ENCODE results near the gene NEURL1. TPM values are rescaled to one million over a fixed set of nuclear protein-coding genes. Genes with fewer than 3 reads are reported as not detected.
A peak's percentile ranks its signal among the peaks of the same experiment; 100 is the strongest.

NEURL1 gene
- total RNA-seq, 2 donors from 2014 or later: 0.37 to 0.38 TPM

GRCh38 chr10:103492655-103493261, 747 bp upstream of the NEURL1 start:
- Histone ChIP-seq H3K4me1 (ENCODE audit: control insufficient read depth, insufficient read depth, low read length) (no peaks in the 10 kb centered on the region), H3K27me3 (ENCODE audit: control insufficient read depth, insufficient read depth, low read length, poor library complexity, severe bottlenecking) (peaks cover 55% of the 10 kb centered on the region), H3K9ac (ENCODE audit: extremely low read depth, low read length, poor library complexity, severe bottlenecking) (no peak overlapping the region), H3K9me3 (ENCODE audit: control insufficient read depth, low read length) (no peaks in the 10 kb centered on the region), H3K27ac (ENCODE audit: low read depth, low read length) (no peak overlapping the region), H3K4me3 (ENCODE audit: low read length) (no peak overlapping the region), H3K36me3 (ENCODE audit: control insufficient read depth, insufficient read depth, low read length) (no peaks in the 10 kb centered on the region)
- no peak for DNase-seq
- Mint-ChIP-seq H3K36me3 (ENCODE audit: low read depth) (no peaks in the 10 kb centered on the region), H3K27me3 (ENCODE audit: insufficient read depth) (peaks cover 71% of the 10 kb centered on the region), H3K4me1 (peaks cover 9% of the 10 kb centered on the region), H3K27ac (no peak overlapping the region), H3K9me3 (no peaks in the 10 kb centered on the region), H3K4me3 (peak overlapping the region; percentile 62)
- TF ChIP-seq CTCF (conservative IDR thresholded peaks at IDR 0.05): no peak
- WGBS, 2 experiments (ENCODE audit: insufficient coverage in 1 of 2, insufficient read length in 1 of 2): 72 to 88% methylated on average over 4 to 5 of the region's 5 CpGs

- Histone ChIP-seq H3K9ac (ENCODE audit: extremely low read depth, low read length, poor library complexity, severe bottlenecking) (peak overlapping the region; percentile 6), H3K4me1 (ENCODE audit: control insufficient read depth, insufficient read depth, low read length) (no peaks in the 10 kb centered on the region)
- H3K9me3 Mint-ChIP-seq: no peaks in the 10 kb centered on the region
Observed at GRCh38 chr10:103493916-103494877, 692 bp downstream of the NEURL1 start.

GRCh38 chr10:103495321-103495720, 1.8 kb downstream of the NEURL1 start:
- peaks cover 13% of the 10 kb centered on the region for H3K4me1 Mint-ChIP-seq
- H3K9me3 Mint-ChIP-seq: no peaks in the 10 kb centered on the region
- no peak for DNase-seq
- H3K27ac ChIP-seq (ENCODE audit: low read depth, low read length): no peak overlapping the region
- no peak overlapping the region for H3K4me3 ChIP-seq (ENCODE audit: low read length)
- no peaks in the 10 kb centered on the region for H3K9me3 ChIP-seq (ENCODE audit: control insufficient read depth, low read length)
- H3K9ac ChIP-seq (ENCODE audit: extremely low read depth, low read length, poor library complexity, severe bottlenecking): no peak overlapping the region
- TF ChIP-seq CTCF (conservative IDR thresholded peaks at IDR 0.05): no peak
- H3K4me1 ChIP-seq (ENCODE audit: control insufficient read depth, insufficient read depth, low read length): no peaks in the 10 kb centered on the region
- H3K36me3 Mint-ChIP-seq (ENCODE audit: low read depth): no peaks in the 10 kb centered on the region
- peaks cover 76% of the 10 kb centered on the region for H3K27me3 Mint-ChIP-seq (ENCODE audit: insufficient read depth)
- H3K27me3 ChIP-seq (ENCODE audit: control insufficient read depth, insufficient read depth, low read length, poor library complexity, severe bottlenecking): peaks cover 57% of the 10 kb centered on the region
- 89 to 97% methylated on average over 3 of the region's 3 CpGs for WGBS, 2 experiments (ENCODE audit: insufficient coverage in 1 of 2, insufficient read length in 1 of 2)
- no peak overlapping the region for H3K4me3 Mint-ChIP-seq
- H3K27ac Mint-ChIP-seq: no peak overlapping the region
- no peaks in the 10 kb centered on the region for H3K36me3 ChIP-seq (ENCODE audit: control insufficient read depth, insufficient read depth, low read length)

More at GRCh38 chr10:103493916-103494877, 692 bp downstream of the NEURL1 start:
- Histone ChIP-seq H3K9me3 (ENCODE audit: control insufficient read depth, low read length) (no peaks in the 10 kb centered on the region), H3K36me3 (ENCODE audit: control insufficient read depth, insufficient read depth, low read length) (no peaks in the 10 kb centered on the region), H3K4me3 (ENCODE audit: low read length) (peak overlapping the region; percentile 73), H3K27me3 (ENCODE audit: control insufficient read depth, insufficient read depth, low read length, poor library complexity, severe bottlenecking) (peaks cover 57% of the 10 kb centered on the region), H3K27ac (ENCODE audit: low read depth, low read length) (no peak overlapping the region)
- Mint-ChIP-seq H3K4me1 (peaks cover 9% of the 10 kb centered on the region), H3K27me3 (ENCODE audit: insufficient read depth) (peaks cover 76% of the 10 kb centered on the region), H3K4me3 (peak overlapping the region; percentile 66), H3K36me3 (ENCODE audit: low read depth) (no peaks in the 10 kb centered on the region), H3K27ac (no peak overlapping the region)
- TF ChIP-seq CTCF (conservative IDR thresholded peaks at IDR 0.05): no peak
- WGBS, 2 experiments (ENCODE audit: insufficient coverage in 1 of 2, insufficient read length in 1 of 2): 3% methylated on average over 25 to 92 of the region's 92 CpGs
- DNase-seq: peak; percentile 73

Data from endodermal cell (in vitro differentiated cells).